Fibroblast of skin of back (primary cell): ENCODE data around the gene RSBN1L.
"Not testable (repeated sequence)": the region's sequence is repeated elsewhere in the genome, so short reads cannot be mapped to it uniquely, and the experiment has no call there.

Experiments
- DNase-seq: peaks from one replicate; pipeline ENCODE4 v3.0.0-alpha.2; 2013

Gene RSBN1L

GRCh38 chr7:77687747-77688144 lies 8.5 kb upstream of the RSBN1L start:
- DNase-seq, result no peak

GRCh38 chr7:77690289-77690688 lies 6.0 kb upstream of the RSBN1L start:
- DNase-seq, result no peak

DNA sequence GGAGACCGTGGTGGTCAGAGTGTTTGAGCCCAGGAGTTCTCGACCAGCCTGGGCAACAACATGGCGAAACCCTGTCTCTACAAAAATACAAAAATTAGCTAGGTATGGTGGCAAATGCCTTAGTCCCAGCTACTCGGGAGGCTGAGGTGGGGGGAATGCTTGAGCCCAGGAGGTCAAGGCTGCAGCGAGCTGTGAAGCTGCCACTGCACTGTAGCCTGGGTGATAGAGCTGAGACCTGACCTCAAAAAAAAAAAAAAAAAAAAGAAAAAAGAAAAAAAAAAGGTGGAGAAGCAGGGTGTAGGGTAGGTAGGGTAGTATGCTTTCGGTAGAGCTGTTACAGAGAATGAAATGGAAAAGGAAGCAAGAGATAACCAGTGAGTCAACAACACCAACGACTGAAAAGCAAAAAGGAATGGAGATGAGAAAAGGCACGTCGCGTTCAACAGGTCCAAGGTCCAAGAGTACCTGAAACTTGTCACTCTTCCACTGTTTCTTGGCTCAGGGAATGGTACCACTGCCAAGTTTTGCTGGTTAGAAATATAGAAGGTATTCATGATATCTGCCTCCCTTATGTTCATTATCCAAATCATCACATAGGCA lies 4.3 kb upstream of the RSBN1L start:
- no peak for DNase-seq

GRCh38 chr7:77693830-77694583 lies 2.3 kb upstream of the RSBN1L start:
- DNase-seq, result no peak

DNA sequence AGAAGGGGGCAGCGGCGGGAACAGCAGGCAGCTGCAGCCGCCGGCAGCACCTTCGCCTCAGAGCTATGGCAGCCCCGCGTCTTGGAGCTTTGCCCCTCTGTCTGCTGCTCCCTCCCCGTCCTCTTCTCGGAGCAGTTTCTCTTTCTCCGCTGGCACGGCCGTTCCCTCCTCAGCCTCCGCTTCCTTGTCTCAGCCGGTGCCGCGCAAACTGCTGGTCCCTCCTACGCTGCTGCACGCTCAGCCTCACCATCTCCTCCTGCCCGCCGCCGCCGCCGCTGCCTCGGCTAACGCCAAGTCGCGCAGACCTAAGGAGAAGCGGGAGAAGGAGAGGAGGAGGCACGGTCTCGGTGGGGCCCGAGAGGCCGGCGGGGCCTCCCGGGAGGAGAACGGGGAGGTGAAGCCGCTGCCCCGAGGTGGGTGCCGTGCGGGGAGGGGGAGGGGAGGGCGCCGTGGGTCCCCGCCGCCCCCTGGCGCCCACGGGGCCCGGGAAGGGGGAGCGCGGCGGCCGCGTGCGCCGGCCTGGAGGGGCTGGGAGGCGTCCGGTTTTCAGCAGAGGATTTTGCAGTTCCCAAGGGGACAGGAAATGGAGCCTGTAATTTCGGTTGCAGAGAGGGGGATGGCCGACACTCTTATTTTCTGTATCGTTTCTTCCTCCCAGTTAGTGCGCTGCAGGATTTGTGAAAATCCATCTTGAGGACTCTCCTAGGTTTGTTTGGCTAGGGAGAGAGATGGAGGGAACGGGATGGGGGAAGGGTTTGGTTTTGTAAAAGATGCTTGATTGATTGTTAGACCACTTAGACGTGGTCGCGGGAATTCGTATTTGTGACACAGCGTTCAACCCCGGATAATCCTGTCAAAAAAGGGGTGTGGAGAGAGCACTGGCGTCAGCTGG lies 630 bp downstream of the RSBN1L start:
- peak; percentile 54 for DNase-seq

- no peak for DNase-seq
These were observed 1.2 kb downstream of the RSBN1L start for GRCh38 chr7:77697535-77697831.

GRCh38 chr7:77698042-77698625 lies 1.9 kb downstream of the RSBN1L start:
- DNase-seq, result no peak

DNA sequence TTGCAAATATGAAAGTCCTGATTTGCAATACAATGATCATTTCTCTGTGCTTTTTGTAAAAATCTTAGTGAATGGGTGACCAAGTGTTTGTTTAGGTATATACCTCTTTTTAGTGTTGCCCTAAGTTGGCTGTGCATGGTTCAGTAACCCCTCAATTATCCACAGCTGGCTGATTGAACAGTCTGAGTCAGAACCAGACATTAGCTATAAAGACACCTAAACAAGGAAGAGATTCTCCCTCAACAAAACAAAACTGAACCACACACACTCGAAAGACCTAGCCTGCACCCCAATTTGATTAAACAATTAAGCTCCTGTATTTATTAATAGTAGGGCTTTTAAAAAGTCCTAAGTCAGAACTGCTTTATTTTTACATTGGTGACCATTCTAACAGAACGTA lies 2.8 kb downstream of the RSBN1L start:
- DNase-seq, result no peak

DNA sequence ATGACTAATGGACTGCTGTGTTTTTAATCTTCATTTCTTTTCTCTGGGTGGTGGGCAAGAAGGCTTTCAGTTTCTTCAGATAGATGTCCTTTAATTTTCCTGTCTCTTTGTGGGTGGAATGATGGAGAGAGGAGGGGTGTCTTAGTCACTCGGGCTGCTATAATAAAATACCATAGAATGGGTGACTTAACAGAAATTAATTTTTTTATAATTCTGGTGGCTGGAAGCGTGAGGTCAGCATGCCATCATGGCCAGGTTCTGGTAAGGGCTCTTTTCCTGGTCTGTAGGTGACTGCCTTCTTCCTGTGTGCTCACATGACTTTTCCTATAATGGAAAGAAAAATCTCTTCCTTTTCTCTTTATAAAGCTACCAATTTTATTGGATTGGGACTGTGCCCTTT lies 6.3 kb downstream of the RSBN1L start:
- no peak for DNase-seq

GRCh38 chr7:77702968-77703472 lies 6.8 kb downstream of the RSBN1L start:
- DNase-seq, result no peak

DNA sequence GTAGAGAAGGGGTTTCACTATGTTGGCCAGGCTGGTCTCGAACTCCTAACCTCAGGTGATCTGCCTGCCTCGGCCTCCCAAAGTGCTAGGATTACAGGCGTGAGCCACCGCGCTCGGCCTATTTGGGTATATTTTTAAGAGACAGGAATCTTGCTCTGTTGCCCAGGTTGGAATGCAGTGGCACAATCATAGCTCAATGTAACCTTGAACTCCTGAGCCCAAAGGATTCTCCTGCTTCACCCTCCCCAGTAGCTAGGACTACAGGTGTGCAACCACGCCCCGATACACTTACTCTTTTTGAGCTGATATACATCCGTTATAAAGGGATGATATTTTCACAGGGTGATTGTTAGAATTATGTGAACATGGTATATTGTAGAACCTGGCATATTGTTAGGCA lies 7.4 kb downstream of the RSBN1L start:
- not testable (repeated sequence) for DNase-seq

GRCh38 chr7:77707504-77707992 lies 11.3 kb downstream of the RSBN1L start:
- no peak for DNase-seq

DNA sequence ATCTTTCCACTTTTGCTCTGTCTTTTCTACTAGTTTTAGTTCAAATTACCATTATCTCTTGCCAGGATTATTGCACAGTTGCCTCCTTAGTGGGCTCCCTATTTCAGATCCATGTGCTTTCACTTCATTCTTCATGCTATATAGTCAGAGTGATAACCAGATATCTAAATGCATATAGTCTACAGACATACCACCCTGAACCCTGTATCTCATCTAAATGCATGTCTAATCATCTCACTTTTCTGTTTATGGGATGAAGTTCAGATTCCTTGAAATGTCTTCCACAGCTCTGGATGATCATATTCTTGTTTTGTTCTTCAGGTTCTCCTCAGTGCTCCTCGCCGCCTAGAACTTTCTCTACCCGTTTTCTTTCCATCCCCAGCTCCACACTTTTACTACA lies 13.8 kb downstream of the RSBN1L start:
- DNase-seq, result no peak

DNA sequence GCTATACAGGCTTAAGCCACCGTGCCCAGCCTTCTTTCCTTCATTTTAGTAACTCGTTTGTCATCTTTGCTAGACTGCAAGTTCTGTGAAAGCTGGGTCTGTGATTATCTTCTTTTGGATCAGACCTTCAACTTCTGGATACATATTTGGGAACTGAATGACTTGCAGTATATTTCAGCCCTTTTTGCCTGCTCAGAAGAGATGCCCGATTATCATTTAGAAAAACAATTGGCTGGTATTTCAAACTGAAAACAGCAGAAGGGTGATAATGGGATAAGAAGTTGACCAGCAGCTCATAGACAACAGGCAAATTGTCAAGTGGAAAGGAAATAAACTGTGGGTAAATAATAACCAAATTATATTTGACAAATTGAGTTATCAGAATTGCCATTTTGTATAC lies 14.6 kb downstream of the RSBN1L start:
- DNase-seq, result no peak

DNA sequence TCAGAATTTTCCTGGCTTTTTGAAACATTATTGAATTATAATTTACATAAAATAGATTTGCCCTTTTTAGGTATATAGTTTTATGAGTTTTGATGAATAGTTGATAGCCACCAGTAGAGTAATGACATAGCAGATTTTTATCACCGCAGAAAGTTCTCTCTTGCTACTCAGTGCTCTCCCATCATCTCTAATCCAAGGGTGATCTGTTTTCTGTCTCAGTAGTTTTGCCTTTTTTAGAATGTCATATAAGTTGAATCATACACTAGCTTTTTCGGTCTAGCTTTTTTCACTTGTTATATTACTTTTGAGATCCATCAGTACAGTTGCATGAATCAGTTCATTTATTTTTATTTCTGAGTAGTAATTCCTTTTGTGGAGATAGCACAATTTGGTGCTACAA lies 17.9 kb downstream of the RSBN1L start:
- no peak for DNase-seq

- DNase-seq, result peak; percentile 30
These were observed 18.7 kb downstream of the RSBN1L start for GRCh38 chr7:77714931-77715330.

DNA sequence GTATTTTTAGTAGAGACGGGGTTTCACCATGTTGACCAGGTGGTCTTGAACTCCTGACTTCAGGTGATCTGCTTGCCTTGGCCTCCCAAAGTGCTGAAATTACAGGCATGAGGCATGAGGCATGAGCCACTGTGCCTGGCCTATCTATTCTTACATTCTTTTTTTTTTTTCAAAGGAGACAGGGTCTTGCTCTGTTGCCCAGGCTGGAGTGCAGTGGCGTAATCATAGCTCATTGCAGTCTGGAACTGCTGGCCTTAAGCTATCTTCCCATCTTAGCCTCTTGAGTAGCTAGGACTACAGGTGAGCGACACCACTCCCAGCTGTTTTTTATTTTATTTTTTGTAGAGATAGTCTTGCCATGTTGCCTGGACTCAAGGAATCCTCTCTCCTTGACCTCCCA lies 20.5 kb downstream of the RSBN1L start:
- DNase-seq, result no peak

- not testable (repeated sequence) for DNase-seq
These were observed 21.3 kb downstream of the RSBN1L start for GRCh38 chr7:77717566-77717965.

DNA sequence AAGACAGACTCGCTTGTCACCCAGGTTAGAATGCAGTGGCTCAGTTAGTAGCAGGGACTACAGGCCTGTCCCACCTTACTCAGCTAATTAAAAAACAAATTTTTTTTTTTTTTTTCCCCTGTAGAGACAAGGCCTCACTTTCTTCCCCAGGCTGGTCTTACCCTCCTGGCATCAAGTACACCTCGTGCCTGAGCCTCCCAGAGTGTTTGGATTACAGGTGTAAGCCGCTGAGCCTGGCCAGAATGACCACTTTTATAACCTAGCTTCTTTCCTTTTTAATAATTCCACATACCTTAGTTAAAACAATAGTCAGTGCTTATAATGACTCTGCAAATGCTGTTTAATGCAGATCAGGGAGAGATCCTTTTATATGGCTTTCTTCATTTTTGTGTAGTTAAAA lies 31.3 kb downstream of the RSBN1L start:
- DNase-seq, result no peak

DNA sequence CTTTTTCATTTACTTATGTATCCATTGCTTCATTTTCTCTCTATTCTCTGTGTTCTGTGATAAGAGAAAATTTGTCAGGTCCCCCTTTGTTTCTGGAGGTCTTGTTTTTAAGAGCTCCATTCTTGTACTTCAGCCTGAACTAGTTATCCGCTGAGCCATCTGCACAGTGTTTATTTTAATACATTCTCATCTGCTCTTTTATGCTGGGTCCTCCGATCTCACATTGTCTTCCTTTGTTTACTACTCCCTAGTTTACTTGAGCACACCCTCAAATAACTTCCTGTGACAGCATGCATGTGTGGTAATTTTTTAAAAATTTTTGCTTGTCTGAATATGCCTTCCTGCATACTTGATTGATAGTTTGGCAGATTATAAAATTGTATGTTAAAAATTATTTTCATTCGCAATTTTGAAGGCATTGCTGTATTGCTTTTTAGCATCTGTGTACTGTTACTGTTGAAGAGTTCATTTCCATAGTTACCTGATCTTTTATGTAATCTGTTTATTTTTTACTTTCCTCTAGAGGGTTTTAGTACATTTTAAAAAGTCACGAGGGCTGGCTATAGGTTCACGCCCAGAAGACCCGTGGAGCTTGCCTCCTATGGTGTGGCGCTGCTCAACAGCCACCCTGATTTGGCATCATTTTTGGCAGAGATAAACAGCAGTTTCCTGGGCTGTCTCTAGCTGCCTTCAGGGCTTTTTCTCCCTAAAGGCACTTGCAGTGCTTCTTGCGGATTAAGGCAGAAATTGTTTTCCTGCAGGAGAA lies 31.9 kb downstream of the RSBN1L start:
- DNase-seq, result peak; percentile 34

DNA sequence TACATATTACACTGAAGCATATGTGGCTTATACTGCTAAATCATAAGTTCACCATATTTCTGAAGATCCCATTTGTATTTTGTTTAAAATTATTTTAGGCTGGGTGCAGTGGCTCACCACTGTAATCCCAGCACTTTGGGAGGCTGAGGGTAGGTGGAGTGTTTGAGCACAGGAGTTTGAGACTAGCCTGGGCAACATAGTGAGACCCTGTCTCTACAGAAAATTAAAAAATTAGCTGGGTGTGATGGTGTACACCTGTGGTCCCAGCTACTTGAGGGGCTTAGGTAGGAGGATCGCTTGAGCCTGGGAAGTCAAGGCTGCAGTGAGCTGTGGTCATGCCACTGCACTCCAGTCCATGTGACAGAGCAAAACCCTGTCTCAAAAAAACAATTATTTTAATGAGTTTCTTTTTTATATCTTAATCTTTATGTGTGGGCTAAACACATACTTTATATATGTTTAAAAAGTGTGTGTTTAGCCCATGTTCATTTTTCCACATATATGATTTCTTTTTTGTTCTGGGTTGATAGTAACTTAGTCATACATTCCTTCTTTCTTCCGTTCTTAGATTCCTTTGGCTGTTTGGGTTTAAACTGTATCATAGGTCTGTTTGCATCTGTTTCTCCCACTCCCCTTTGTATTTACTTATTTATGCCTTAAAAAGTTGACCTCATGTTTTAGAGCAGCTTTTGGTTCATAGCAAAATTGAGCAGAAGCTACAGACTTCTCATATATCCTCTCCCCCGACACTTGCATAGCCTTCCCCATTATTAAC lies 33.5 kb downstream of the RSBN1L start:
- DNase-seq, result peak; percentile 18
